GM18508 (cell line): ENCODE results near the gene NIPSNAP3A.

Source experiments
- ATAC-seq: cut with Tn5 transposase; IDR thresholded peaks from one replicate; pipeline ENCODE4 v1.9.1; 2021; ENCODE audit warnings: moderate number of reproducible peaks; ENCODE audit not compliant: insufficient read depth, unreplicated experiment

Gene NIPSNAP3A

DNA sequence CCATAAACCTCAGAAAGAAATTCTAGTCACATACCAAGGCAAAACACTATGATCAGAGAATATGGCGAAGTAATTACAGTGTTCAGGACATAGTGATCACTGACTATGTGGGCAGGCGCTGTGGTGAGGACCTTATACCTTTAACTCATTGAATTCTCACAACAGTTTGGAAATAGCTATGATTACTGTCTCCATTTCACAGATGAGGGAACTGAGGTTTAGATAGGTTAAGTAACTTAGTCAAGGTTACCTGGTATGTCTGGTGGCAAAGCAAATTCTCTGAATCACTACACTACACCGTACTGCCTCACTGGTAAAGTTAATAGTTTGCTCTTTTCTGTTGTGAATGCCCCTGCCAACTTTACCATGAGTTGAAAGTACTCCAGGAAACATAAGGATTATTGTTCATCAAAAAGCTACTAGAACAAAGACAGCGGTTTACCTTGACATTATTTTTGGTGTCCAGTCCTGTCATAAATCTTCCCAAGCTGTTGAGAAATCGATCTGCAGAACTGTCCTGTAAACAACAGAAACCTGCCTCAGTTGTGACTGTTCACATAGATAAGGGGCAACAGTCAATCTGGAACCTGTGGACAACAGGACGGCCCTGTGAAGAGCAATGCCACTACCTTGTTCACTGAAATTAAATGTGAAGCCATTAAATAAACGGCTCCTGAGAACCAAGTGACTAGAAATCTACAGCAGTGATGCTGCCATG is 52.7 kb downstream of the NIPSNAP3A start:
- ATAC-seq = no peak

GRCh38 chr9:104802110-104802509 is 54.6 kb downstream of the NIPSNAP3A start:
- no peak for ATAC-seq

DNA sequence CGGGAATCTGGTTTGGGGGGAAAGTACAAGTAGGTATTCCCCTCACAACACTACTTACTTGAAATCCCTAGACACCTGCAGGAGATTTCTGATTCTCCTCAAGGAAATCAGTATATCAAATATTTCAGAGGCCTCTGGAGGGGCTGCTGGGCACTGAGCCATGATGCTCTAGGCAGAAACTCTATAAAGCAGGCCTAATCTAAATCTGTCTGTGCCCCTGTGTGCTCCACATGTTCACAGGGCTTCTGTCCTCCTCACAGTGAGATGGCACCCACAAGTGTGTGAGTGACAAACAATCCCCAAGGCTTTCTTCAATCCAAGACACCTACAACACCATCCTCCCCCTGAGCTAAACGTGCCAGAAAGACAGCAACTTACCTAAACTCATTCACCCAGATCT is 55.4 kb downstream of the NIPSNAP3A start:
- ATAC-seq = no peak

GRCh38 chr9:104805441-104805840 is 58.0 kb downstream of the NIPSNAP3A start:
- ATAC-seq = no peak

DNA sequence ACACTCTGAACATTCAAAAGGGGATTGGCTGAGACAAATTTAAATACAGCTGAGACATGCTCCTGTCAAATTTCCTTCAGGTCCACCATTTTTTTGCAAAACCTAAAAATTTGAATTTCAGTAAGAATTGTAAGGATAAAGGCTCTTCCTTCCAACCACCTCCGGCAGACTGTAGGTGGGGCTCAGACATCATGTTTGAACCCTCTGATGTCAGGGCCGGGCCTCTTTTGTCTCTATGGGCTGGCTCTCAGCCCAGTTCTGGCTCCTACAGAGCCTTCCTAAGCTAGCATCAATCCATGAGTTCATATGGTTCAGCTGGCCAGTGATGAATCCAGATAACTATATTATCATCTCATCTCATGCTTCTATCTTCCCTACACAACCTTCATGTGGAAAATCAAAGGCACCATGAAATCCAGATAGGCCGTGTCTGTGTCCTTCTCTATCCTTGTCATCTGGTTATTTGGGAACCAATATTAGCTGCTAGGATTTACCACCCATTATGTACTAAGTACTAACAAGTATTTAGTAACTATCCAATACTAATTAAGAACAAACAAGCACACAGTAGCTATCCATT is 60.6 kb downstream of the NIPSNAP3A start:
- ATAC-seq = no peak
